KOPT-K1 (cell line): ENCODE measurements around the gene MMS19.
"Not testable (repeated sequence)": the region's sequence is repeated elsewhere in the genome, so short reads cannot be mapped to it uniquely, and the experiment has no call there.

Source experiments
- H3K27ac ChIP-seq: fragments of 200-600 bp; sonication (generic); 2 replicates; pipeline ENCODE4 v1.5.1; 2016; ENCODE audit warnings: antibody characterized with exemption, mild to moderate bottlenecking, low read depth, low read length; ENCODE audit not compliant: poor library complexity, severe bottlenecking
- H3K36me3 ChIP-seq: fragments of 200-600 bp; sonication (generic); 2 replicates; pipeline ENCODE4 v1.5.1; 2017; ENCODE audit warnings: antibody characterized with exemption, mild to moderate bottlenecking, low read length, moderate library complexity; ENCODE audit not compliant: insufficient read depth
- H3K9me3 ChIP-seq: fragments of 200-600 bp; sonication (generic); 2 replicates; pipeline ENCODE4 v1.5.1; 2017; ENCODE audit warnings: antibody characterized with exemption, low read length, mild to moderate bottlenecking; ENCODE audit not compliant: insufficient read depth, poor library complexity, severe bottlenecking

Gene MMS19

GRCh38 chr10:97474918-97475317 is 23.3 kb downstream of the MMS19 start:
- no peaks in the 10 kb centered on the region for H3K9me3 ChIP-seq
- peaks cover 100% of the 10 kb centered on the region for H3K36me3 ChIP-seq
- no peak overlapping the region for H3K27ac ChIP-seq

- not testable (repeated sequence) for H3K27ac ChIP-seq, H3K9me3 ChIP-seq
- H3K36me3 ChIP-seq: peaks cover 100% of the 10 kb centered on the region
These were observed 29.4 kb downstream of the MMS19 start for GRCh38 chr10:97468781-97469180.

- Histone ChIP-seq H3K27ac (no peak overlapping the region), H3K36me3 (peaks cover 100% of the 10 kb centered on the region)
These were observed 30.1 kb downstream of the MMS19 start for GRCh38 chr10:97468162-97468561.

GRCh38 chr10:97466755-97467154 is 31.5 kb downstream of the MMS19 start:
- no peaks in the 10 kb centered on the region for H3K9me3 ChIP-seq
- H3K36me3 ChIP-seq: peaks cover 100% of the 10 kb centered on the region
- H3K27ac ChIP-seq: no peak overlapping the region

More at GRCh38 chr10:97468162-97468561, 30.1 kb downstream of the MMS19 start:
- no peaks in the 10 kb centered on the region for H3K9me3 ChIP-seq

GRCh38 chr10:97465982-97466381 is 32.2 kb downstream of the MMS19 start:
- Histone ChIP-seq H3K9me3 (no peaks in the 10 kb centered on the region), H3K36me3 (peaks cover 100% of the 10 kb centered on the region), H3K27ac (no peak overlapping the region)

- H3K36me3 ChIP-seq: peaks cover 100% of the 10 kb centered on the region
- no peak overlapping the region for H3K27ac ChIP-seq
- no peaks in the 10 kb centered on the region for H3K9me3 ChIP-seq
These were observed 34.0 kb downstream of the MMS19 start for GRCh38 chr10:97464226-97464625.

GRCh38 chr10:97463363-97464132 is 34.7 kb downstream of the MMS19 start:
- H3K27ac ChIP-seq: no peak overlapping the region

GRCh38 chr10:97462309-97462708 is 35.9 kb downstream of the MMS19 start:
- Histone ChIP-seq H3K9me3 (no peaks in the 10 kb centered on the region), H3K27ac (no peak overlapping the region), H3K36me3 (peaks cover 100% of the 10 kb centered on the region)

More at GRCh38 chr10:97463363-97464132, 34.7 kb downstream of the MMS19 start:
- Histone ChIP-seq H3K36me3 (peaks cover 100% of the 10 kb centered on the region), H3K9me3 (no peaks in the 10 kb centered on the region)

- Histone ChIP-seq H3K36me3 (peaks cover 100% of the 10 kb centered on the region), H3K9me3 (no peaks in the 10 kb centered on the region), H3K27ac (no peak overlapping the region)
These were observed 38.3 kb downstream of the MMS19 start for GRCh38 chr10:97459933-97460332.

GRCh38 chr10:97459111-97459510 is 39.1 kb downstream of the MMS19 start:
- Histone ChIP-seq H3K36me3 (peaks cover 100% of the 10 kb centered on the region), H3K9me3 (no peaks in the 10 kb centered on the region), H3K27ac (no peak overlapping the region)

GRCh38 chr10:97456686-97457065 is 41.5 kb downstream of the MMS19 start:
- H3K9me3 ChIP-seq: no peaks in the 10 kb centered on the region
- H3K27ac ChIP-seq: no peak overlapping the region
- peaks cover 100% of the 10 kb centered on the region for H3K36me3 ChIP-seq

- no peak overlapping the region for H3K27ac ChIP-seq
- peaks cover 100% of the 10 kb centered on the region for H3K36me3 ChIP-seq
- H3K9me3 ChIP-seq: no peaks in the 10 kb centered on the region
These were observed 42.1 kb downstream of the MMS19 start for GRCh38 chr10:97456034-97456685.

- peaks cover 95% of the 10 kb centered on the region for H3K36me3 ChIP-seq
- H3K9me3 ChIP-seq: no peaks in the 10 kb centered on the region
- H3K27ac ChIP-seq: no peak overlapping the region
These were observed 43.7 kb downstream of the MMS19 start for GRCh38 chr10:97454330-97455036.

- Histone ChIP-seq H3K27ac (no peak overlapping the region), H3K36me3 (peaks cover 80% of the 10 kb centered on the region), H3K9me3 (no peaks in the 10 kb centered on the region)
These were observed 45.9 kb downstream of the MMS19 start for GRCh38 chr10:97452352-97452751.

GRCh38 chr10:97451605-97452004 is 46.6 kb downstream of the MMS19 start:
- no peaks in the 10 kb centered on the region for H3K9me3 ChIP-seq
- no peak overlapping the region for H3K27ac ChIP-seq
- peaks cover 72% of the 10 kb centered on the region for H3K36me3 ChIP-seq
